OCI-LY3 (cell line): ENCODE measurements around the gene ACSS2.

Experiments
- EZH2phosphoT487 ChIP-seq: fragments of 200-600 bp; shearing (Covaris generic); IDR thresholded peaks from 2 replicates; pipeline ENCODE4 v1.6.1; 2018; ENCODE audit warnings: antibody characterized with exemption, mixed run types, low read depth
- TF ChIP-seq, protein P1 (sequence below): fragments of 200-600, 300-600 bp; sonication (generic); IDR thresholded peaks from 2 replicates; pipeline ENCODE4 v1.5.1; 2014; ENCODE audit warnings: antibody characterized with exemption, low read length, low read depth

DNA sequence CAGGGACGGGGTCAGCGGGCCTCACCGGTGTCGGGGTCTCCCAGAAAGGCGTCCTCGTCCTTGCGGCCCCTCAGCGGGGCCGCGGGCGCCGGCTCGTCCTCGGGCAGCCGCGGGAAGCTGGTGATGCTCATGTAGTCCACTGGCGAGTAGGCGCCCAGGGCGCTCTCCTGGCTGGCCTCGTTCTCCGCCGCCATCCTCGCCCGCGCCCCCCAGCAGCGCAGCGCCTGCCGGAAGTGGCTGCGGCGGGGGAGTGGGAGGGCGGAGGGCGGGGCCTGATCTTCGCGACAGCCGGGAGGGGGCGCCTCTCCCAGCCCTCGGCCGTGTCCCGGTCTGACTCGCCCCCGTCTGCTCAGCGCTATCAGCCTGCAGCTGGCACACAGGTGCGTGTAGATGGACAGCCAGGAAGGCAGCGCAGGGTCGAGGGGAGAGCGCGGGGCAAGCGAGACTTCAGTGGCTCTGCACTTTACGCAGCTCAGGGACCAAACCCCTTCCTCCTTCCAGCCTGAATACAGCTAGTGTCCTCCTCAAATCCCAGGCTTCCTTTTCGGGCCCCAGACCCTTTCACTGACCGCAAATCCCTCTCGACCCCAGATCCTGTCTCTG, 3.7 kb upstream of the ACSS2 start, which contains the start of gene GGT7:
- TF ChIP-seq, protein P1, sequence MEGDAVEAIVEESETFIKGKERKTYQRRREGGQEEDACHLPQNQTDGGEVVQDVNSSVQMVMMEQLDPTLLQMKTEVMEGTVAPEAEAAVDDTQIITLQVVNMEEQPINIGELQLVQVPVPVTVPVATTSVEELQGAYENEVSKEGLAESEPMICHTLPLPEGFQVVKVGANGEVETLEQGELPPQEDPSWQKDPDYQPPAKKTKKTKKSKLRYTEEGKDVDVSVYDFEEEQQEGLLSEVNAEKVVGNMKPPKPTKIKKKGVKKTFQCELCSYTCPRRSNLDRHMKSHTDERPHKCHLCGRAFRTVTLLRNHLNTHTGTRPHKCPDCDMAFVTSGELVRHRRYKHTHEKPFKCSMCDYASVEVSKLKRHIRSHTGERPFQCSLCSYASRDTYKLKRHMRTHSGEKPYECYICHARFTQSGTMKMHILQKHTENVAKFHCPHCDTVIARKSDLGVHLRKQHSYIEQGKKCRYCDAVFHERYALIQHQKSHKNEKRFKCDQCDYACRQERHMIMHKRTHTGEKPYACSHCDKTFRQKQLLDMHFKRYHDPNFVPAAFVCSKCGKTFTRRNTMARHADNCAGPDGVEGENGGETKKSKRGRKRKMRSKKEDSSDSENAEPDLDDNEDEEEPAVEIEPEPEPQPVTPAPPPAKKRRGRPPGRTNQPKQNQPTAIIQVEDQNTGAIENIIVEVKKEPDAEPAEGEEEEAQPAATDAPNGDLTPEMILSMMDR, result peak; percentile 74
- no peak for TF ChIP-seq EZH2phosphoT487
